ENCODE data around the gene LNP1.

Gene LNP1

DNA sequence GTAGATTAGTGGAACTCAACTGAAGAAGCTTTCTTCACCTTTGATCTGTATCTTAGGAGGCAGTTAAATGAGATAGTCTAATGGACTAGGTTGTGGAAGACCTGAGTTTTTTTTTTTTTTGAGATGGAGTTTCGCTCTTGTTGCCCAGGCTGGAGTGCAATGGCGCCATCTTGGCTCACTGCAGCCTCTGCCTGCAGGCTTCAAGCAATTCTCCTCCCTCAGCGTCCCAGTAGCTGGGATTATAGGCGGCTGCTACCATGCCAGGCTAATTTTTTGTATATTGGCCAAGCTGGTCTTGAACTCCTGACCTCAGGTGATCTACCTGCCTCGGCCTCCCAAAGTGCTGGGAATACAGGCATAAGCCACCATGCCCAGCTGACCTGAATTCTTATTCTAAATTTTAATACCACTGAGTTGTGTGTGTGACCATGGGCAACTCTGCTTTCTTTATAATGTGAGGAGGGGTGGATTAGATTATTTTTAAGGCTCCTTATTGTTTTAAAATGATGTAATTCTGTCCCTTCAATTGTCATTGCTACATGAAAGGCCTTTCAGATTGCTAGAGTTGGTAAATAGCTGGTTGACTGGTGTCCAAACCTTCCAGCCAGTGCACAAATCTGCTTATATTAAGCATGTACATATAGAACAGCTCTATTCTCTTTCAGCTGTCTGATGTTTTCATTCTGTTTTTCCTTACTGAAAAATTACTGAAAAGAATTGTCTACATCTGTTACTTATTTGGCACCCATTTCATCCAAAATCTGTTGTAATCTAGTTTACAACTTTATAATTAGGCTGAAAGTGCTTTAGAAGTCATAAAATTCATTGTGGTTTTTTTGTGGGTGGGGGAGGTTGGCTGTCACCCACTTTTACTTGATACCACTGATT, 2.3 kb downstream of the LNP1 start:
- no peak overlapping the region for H3K27ac Mint-ChIP-seq (ENCODE audit: low read depth)
- peaks cover 29% of the 10 kb centered on the region for H3K4me1 Mint-ChIP-seq
- no peak overlapping the region for H3K4me3 Mint-ChIP-seq
- DNase-seq (ENCODE audit: low spot score in 2 of 2) (no peak), ATAC-seq (replicated peaks; ENCODE audit: extremely low read depth, poor library complexity, severe bottlenecking) (no peak)
- H3K9me3 Mint-ChIP-seq = peaks cover 7% of the 10 kb centered on the region
- no peaks in the 10 kb centered on the region for H3K27me3 Mint-ChIP-seq
- H3K36me3 Mint-ChIP-seq (ENCODE audit: insufficient read depth) = peaks cover 18% of the 10 kb centered on the region

DNA sequence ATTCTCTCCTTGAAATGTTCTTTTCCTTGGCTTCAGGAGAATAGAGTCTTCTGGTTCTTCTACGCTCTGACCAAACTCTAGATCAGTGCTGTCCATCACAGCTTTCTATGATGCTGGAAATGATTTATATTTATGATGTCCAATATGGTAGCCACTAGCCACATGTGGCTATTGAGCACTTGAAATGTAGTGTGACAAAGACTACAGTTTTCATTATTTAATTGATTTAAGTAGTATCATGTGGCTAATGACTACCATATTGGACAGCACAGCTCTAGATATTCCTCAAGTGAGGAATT, 2.9 kb downstream of the LNP1 start:
- no peaks in the 10 kb centered on the region for H3K27me3 Mint-ChIP-seq
- peaks cover 7% of the 10 kb centered on the region for H3K9me3 Mint-ChIP-seq
- H3K27ac Mint-ChIP-seq (ENCODE audit: low read depth) = no peak overlapping the region
- peaks cover 24% of the 10 kb centered on the region for H3K4me1 Mint-ChIP-seq
- H3K4me3 Mint-ChIP-seq = no peak overlapping the region
- DNase-seq (ENCODE audit: low spot score in 2 of 2) (no peak), ATAC-seq (replicated peaks; ENCODE audit: extremely low read depth, poor library complexity, severe bottlenecking) (no peak)
- peaks cover 18% of the 10 kb centered on the region for H3K36me3 Mint-ChIP-seq (ENCODE audit: insufficient read depth)

GRCh38 chr3:100407164-100407563, 5.8 kb downstream of the LNP1 start:
- H3K4me1 Mint-ChIP-seq = peaks cover 6% of the 10 kb centered on the region
- no peaks in the 10 kb centered on the region for H3K27me3 Mint-ChIP-seq
- DNase-seq (ENCODE audit: low spot score in 2 of 2) (no peak), ATAC-seq (replicated peaks; ENCODE audit: extremely low read depth, poor library complexity, severe bottlenecking) (no peak)
- no peak overlapping the region for H3K4me3 Mint-ChIP-seq
- peaks cover 7% of the 10 kb centered on the region for H3K9me3 Mint-ChIP-seq
- H3K36me3 Mint-ChIP-seq (ENCODE audit: insufficient read depth) = no peaks in the 10 kb centered on the region
- H3K27ac Mint-ChIP-seq (ENCODE audit: low read depth) = no peak overlapping the region

DNA sequence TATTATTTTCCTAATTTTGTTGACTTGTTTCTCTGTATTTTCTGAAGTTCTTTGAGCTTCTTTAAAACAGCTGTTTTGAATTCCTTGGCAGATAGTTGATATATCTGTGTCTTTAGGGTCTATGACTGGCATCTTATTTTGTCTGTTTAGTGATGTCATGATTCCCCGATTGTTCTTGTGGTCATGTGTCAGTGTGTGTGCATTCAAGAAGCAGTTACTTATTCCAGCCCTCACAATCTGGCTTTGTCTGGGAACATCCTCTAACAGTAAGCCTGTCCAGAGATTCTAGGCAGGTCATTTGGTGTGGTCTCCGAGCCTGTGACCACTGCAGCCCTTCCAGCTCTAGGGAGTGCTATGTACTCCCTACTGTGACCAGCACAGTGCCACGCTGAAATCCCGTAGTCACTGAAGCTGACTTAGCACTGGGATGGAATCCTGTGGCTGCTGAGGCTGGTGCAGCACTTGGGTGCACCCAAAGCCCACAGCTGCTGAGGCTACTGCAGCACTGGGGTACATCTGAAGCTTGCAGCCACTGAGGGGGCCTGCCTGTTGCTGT, 6.7 kb downstream of the LNP1 start:
- ATAC-seq (replicated peaks; ENCODE audit: extremely low read depth, poor library complexity, severe bottlenecking) = no peak
- Mint-ChIP-seq H3K27ac (ENCODE audit: low read depth) (no peak overlapping the region), H3K36me3 (ENCODE audit: insufficient read depth) (no peaks in the 10 kb centered on the region), H3K27me3 (no peaks in the 10 kb centered on the region), H3K4me1 (peaks cover 6% of the 10 kb centered on the region), H3K4me3 (no peak overlapping the region), H3K9me3 (peaks cover 7% of the 10 kb centered on the region)
- DNase-seq (ENCODE audit: low spot score in 2 of 2) = no peak

DNA sequence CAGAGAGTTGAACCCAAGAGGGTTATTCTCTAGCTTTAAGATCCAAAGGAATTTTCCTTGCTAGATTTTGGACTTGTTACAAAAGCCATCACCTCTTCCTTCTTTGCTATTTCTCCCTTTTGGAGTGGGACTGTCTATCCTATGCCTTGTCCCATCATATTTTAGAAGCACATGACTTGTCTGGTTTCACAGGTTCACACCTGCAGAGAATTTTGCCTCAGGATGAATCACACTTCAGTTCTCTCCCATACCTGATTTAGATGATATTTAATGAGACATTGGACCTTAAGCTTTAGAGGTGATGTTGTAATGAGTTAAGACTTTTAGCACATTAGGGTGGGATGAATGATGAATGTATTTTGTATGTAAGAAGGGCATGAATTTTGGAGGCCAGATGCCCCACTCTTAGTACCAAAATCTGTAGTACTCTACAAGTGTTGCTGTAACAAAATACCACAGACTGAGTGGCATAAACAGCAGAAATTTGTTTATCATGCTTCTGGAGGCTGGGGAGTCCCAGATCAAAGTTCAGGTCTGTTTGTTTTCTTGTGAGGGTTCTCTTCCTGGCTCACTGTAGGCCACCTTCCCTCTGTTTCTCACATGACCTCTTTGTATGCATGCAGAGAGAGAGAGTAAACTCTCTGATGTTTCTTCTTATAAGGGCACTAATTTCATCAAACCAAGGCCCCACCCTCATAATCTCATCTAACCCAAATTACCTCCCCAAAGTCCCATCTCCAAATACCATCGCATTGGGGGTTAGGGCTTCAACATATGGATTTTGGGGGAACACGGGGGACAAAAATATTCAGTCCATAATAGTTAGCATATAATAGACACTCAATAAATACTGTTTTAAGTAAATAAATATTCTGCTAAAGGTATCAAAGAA, 10.0 kb downstream of the LNP1 start:
- no peaks in the 10 kb centered on the region for H3K4me1 Mint-ChIP-seq
- H3K4me3 Mint-ChIP-seq = no peak overlapping the region
- H3K27ac Mint-ChIP-seq (ENCODE audit: low read depth) = no peak overlapping the region
- H3K27me3 Mint-ChIP-seq = no peaks in the 10 kb centered on the region
- peaks cover 7% of the 10 kb centered on the region for H3K9me3 Mint-ChIP-seq
- ATAC-seq (replicated peaks; ENCODE audit: extremely low read depth, poor library complexity, severe bottlenecking) (no peak), DNase-seq (ENCODE audit: low spot score in 2 of 2) (no peak)
- H3K36me3 Mint-ChIP-seq (ENCODE audit: insufficient read depth) = no peaks in the 10 kb centered on the region

DNA sequence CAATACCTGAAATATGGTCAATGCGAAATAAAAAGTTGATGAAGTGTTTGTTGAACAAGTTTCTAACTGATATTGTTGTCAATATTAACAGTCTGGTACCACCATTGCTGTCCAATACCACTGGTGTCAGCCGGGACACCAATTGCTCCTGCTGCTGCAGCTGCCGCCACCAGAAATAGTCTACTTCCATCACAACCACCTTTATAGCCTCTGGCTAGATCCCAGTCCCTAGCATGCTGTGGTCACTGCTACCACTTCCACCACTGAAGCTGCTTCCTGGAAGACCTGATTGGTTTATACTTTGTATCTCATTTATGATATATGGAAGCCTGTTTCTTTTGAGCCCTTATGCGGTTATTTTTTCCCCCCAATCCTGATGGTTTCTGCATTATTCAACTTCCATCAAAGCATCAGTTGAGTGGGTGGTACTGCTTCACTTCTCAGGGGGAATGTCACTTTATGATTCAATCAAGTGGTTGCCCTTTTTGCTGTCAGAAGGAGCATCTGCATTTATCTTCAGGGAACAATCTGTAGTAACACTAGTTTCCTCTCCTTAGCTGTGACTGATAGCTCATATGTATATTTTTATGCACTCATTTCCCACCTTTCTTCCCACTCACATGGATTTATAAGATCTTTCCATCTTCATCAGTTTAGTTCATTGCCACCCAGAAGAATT, 11.7 kb downstream of the LNP1 start:
- H3K9me3 Mint-ChIP-seq = no peaks in the 10 kb centered on the region
- no peak overlapping the region for H3K4me3 Mint-ChIP-seq
- no peaks in the 10 kb centered on the region for H3K4me1 Mint-ChIP-seq
- H3K27ac Mint-ChIP-seq (ENCODE audit: low read depth) = no peak overlapping the region
- H3K27me3 Mint-ChIP-seq = no peaks in the 10 kb centered on the region
- ATAC-seq (replicated peaks; ENCODE audit: extremely low read depth, poor library complexity, severe bottlenecking) = no peak
- DNase-seq (ENCODE audit: low spot score in 2 of 2) = no peak
- H3K36me3 Mint-ChIP-seq (ENCODE audit: insufficient read depth) = no peaks in the 10 kb centered on the region

DNA sequence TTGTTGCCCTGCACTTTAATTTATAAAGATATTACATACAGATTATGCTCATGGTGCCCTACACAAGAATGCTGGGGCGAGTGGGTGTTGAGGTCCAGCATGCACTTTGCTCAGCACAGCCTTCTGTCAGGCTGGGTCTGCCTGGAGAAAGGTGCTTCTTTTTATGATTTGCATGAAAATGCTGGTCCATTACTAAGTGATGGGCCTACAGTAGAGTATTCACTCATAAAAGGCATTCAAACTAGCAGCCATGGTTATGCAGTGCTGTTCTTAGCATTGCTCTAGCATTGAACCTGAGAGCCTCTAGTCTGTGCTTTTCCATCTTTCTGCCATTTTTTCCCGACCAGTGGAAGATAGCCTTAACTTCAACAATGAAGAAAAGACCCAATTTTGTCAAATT, 12.3 kb downstream of the LNP1 start:
- Mint-ChIP-seq H3K27me3 (no peaks in the 10 kb centered on the region), H3K4me3 (no peak overlapping the region), H3K27ac (ENCODE audit: low read depth) (no peak overlapping the region), H3K9me3 (no peaks in the 10 kb centered on the region), H3K4me1 (no peaks in the 10 kb centered on the region), H3K36me3 (ENCODE audit: insufficient read depth) (no peaks in the 10 kb centered on the region)
- DNase-seq (ENCODE audit: low spot score in 2 of 2) = no peak
- ATAC-seq (replicated peaks; ENCODE audit: extremely low read depth, poor library complexity, severe bottlenecking) = no peak

- H3K36me3 Mint-ChIP-seq (ENCODE audit: insufficient read depth) = no peaks in the 10 kb centered on the region
- H3K27ac Mint-ChIP-seq (ENCODE audit: low read depth) = no peak overlapping the region
- H3K9me3 Mint-ChIP-seq = no peaks in the 10 kb centered on the region
- H3K4me3 Mint-ChIP-seq = no peak overlapping the region
- H3K4me1 Mint-ChIP-seq = no peaks in the 10 kb centered on the region
- H3K27me3 Mint-ChIP-seq = no peaks in the 10 kb centered on the region
- ATAC-seq (replicated peaks; ENCODE audit: extremely low read depth, poor library complexity, severe bottlenecking) (no peak), DNase-seq (ENCODE audit: low spot score in 2 of 2) (no peak)
Observed at GRCh38 chr3:100416176-100416575, 14.8 kb downstream of the LNP1 start.

DNA sequence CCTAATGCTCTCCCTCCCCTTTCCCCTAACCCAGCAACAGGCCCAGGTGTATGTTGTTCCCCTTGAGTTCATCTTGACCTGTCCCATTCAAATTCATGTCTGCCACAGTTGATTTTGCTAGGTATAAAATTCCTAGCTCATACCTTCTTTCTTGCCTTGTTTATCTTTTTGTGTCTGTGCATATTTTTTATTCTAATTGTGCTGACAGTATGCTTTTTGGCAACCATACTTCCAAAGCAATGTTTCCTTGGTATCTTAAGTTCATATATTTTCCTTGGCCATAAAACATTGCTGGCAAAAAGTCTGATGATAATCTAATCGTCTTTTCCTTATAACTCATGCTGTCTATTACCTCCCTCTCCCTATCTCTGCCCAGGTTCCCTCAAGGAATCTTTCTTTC, 15.5 kb downstream of the LNP1 start:
- Mint-ChIP-seq H3K27ac (ENCODE audit: low read depth) (no peak overlapping the region), H3K9me3 (no peaks in the 10 kb centered on the region), H3K4me3 (no peak overlapping the region), H3K36me3 (ENCODE audit: insufficient read depth) (no peaks in the 10 kb centered on the region), H3K27me3 (no peaks in the 10 kb centered on the region), H3K4me1 (no peaks in the 10 kb centered on the region)
- no peak for DNase-seq (ENCODE audit: low spot score in 2 of 2)
- no peak for ATAC-seq (replicated peaks; ENCODE audit: extremely low read depth, poor library complexity, severe bottlenecking)

GRCh38 chr3:100419406-100419805, 18.1 kb downstream of the LNP1 start:
- ATAC-seq (replicated peaks; ENCODE audit: extremely low read depth, poor library complexity, severe bottlenecking) = no peak

DNA sequence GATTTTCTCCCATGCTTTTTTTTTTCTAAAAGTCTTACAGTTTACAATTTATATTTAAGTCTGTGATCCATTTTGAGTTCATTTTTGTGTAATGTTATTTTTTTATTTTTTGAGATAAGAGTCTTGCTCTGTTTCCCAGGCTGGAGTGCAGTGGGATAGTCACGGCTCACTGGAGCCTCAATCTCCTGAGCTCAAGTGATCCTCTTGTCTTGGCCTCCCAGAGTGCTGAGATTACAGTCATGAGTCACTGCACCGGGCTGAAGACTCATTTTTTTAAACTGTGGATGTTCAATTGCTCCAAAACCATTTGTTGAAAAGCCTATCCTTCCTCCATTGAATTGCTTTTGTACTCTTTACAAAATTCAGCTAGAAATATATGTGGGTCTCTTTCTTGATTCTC, 19.5 kb downstream of the LNP1 start:
- Mint-ChIP-seq H3K27ac (ENCODE audit: low read depth) (no peak overlapping the region), H3K36me3 (ENCODE audit: insufficient read depth) (no peaks in the 10 kb centered on the region), H3K4me1 (no peaks in the 10 kb centered on the region), H3K27me3 (peaks cover 15% of the 10 kb centered on the region), H3K9me3 (no peaks in the 10 kb centered on the region), H3K4me3 (no peak overlapping the region)
- ATAC-seq (replicated peaks; ENCODE audit: extremely low read depth, poor library complexity, severe bottlenecking) (no peak), DNase-seq (ENCODE audit: low spot score in 2 of 2) (no peak)

More at GRCh38 chr3:100419406-100419805, 18.1 kb downstream of the LNP1 start:
- no peaks in the 10 kb centered on the region for H3K4me1 Mint-ChIP-seq
- no peaks in the 10 kb centered on the region for H3K9me3 Mint-ChIP-seq
- H3K27ac Mint-ChIP-seq (ENCODE audit: low read depth) = no peak overlapping the region
- no peak overlapping the region for H3K4me3 Mint-ChIP-seq
- DNase-seq (ENCODE audit: low spot score in 2 of 2) = no peak
- H3K27me3 Mint-ChIP-seq = peaks cover 8% of the 10 kb centered on the region
- no peaks in the 10 kb centered on the region for H3K36me3 Mint-ChIP-seq (ENCODE audit: insufficient read depth)

- Mint-ChIP-seq H3K36me3 (ENCODE audit: insufficient read depth) (no peaks in the 10 kb centered on the region), H3K27me3 (peaks cover 17% of the 10 kb centered on the region), H3K4me3 (no peak overlapping the region), H3K9me3 (no peaks in the 10 kb centered on the region), H3K27ac (ENCODE audit: low read depth) (no peak overlapping the region), H3K4me1 (no peaks in the 10 kb centered on the region)
- DNase-seq (ENCODE audit: low spot score in 2 of 2) = no peak
- no peak for ATAC-seq (replicated peaks; ENCODE audit: extremely low read depth, poor library complexity, severe bottlenecking)
Observed at GRCh38 chr3:100423611-100424010, 22.3 kb downstream of the LNP1 start.
